Bronchial epithelial cell (primary cell): ENCODE results near the gene SETD5. TPM values are rescaled to one million over a fixed set of nuclear protein-coding genes. Genes with fewer than 3 reads are reported as not detected.

Experiments
- DNase-seq: peaks from one replicate; pipeline ENCODE4 v3.0.0-alpha.2; 2010; ENCODE audit warnings: low read depth
- FAIRE-seq: peaks from 2 replicates; lab custom pipeline; 2011; peaks lifted over from hg19 to GRCh38; lab: Jason Lieb, UNC
- H3K27me3 ChIP-seq: 2 replicates; pipeline ENCODE4 v1.5.1; 2011; ENCODE audit warnings: low read length; ENCODE audit not compliant: control insufficient read depth, insufficient read depth
- H3K36me3 ChIP-seq: 2 replicates; pipeline ENCODE4 v1.5.1; 2011; ENCODE audit warnings: low read length; ENCODE audit not compliant: control insufficient read depth, insufficient read depth
- H3K4me3 ChIP-seq: 2 replicates; pipeline ENCODE4 v1.5.1; 2011; ENCODE audit warnings: mild to moderate bottlenecking, low read depth, low read length, control low read depth
- CTCF ChIP-seq: IDR thresholded peaks from 2 replicates; pipeline ENCODE4 v1.5.1; 2011; ENCODE audit warnings: mild to moderate bottlenecking, moderate library complexity, low read length, control low read depth, inconsistent platforms; ENCODE audit not compliant: insufficient read depth, severe bottlenecking
- total RNA-seq: library from RNA; depleted of rRNA; stranded (reverse); fragments of >200 nt; gene quantifications from 2 replicates; pipeline ENCODE4 v1.2.1, GENCODE V29; 2014

SETD5 gene
- total RNA-seq, 1 donor from 2014 or later = 53.7 TPM

- no peak for FAIRE-seq
- Histone ChIP-seq H3K4me3 (no peak overlapping the region), H3K27me3 (no peaks in the 10 kb centered on the region), H3K36me3 (peaks cover 3% of the 10 kb centered on the region)
- DNase-seq = no peak
- no peak for TF ChIP-seq CTCF
Observed at GRCh38 chr3:9415485-9416138, 18.2 kb downstream of the SETD5 start.

- no peaks in the 10 kb centered on the region for H3K27me3 ChIP-seq
- FAIRE-seq (no peak), DNase-seq (peak; percentile 59)
- H3K4me3 ChIP-seq = no peak overlapping the region
- peaks cover 3% of the 10 kb centered on the region for H3K36me3 ChIP-seq
- TF ChIP-seq CTCF = no peak
Observed at GRCh38 chr3:9416139-9416780, 18.8 kb downstream of the SETD5 start.

- no peak for FAIRE-seq
Observed at GRCh38 chr3:9420850-9421549, 23.6 kb downstream of the SETD5 start.

GRCh38 chr3:9422712-9423424 is 25.5 kb downstream of the SETD5 start:
- peaks cover 5% of the 10 kb centered on the region for H3K36me3 ChIP-seq
- TF ChIP-seq CTCF = peak; percentile 56
- H3K4me3 ChIP-seq = no peak overlapping the region
- FAIRE-seq (peak; percentile 87), DNase-seq (peak; percentile 99)
- H3K27me3 ChIP-seq = no peaks in the 10 kb centered on the region

More at GRCh38 chr3:9420850-9421549, 23.6 kb downstream of the SETD5 start:
- no peak for TF ChIP-seq CTCF
- peak; percentile 68 for DNase-seq
- Histone ChIP-seq H3K4me3 (no peak overlapping the region), H3K36me3 (no peaks in the 10 kb centered on the region), H3K27me3 (no peaks in the 10 kb centered on the region)

GRCh38 chr3:9428411-9428810 is 31.0 kb downstream of the SETD5 start:
- Histone ChIP-seq H3K36me3 (peaks cover 16% of the 10 kb centered on the region), H3K27me3 (no peaks in the 10 kb centered on the region), H3K4me3 (no peak overlapping the region)
- FAIRE-seq (no peak), DNase-seq (no peak)
- no peak for TF ChIP-seq CTCF
